ENCODE measurements around the gene ATAD3B. TPM values are rescaled to one million over a fixed set of nuclear protein-coding genes. Genes with fewer than 3 reads are reported as not detected.

ATAD3B gene
- total and polyA plus RNA-seq, 2 donors (not counting 3 experiments of a cell fraction or from before 2014, with no cell fraction given) = 20.5 to 48.2 TPM

GRCh38 chr1:1529321-1529720 is 57.8 kb downstream of the ATAD3B start:
- ChIA-PET POLR2A (no interaction called here), CTCF (no interaction called here)
- Histone ChIP-seq H3K9me1 (replicated peaks; ENCODE audit: control insufficient read depth, extremely low read depth, insufficient read depth, low read length) (no peaks in the 10 kb centered on the region), H3K27me3 (ENCODE audit: control insufficient read depth in 2 of 2, insufficient read depth in 2 of 2, low read length in 2 of 2) (no peaks in the 10 kb centered on the region), H3K9ac (replicated peaks; ENCODE audit: extremely low read depth, insufficient read depth, low read length) (no peak overlapping the region), H2AFZ (ENCODE audit: low read depth, low read length) (no peak overlapping the region), H3K79me2 (ENCODE audit: control insufficient read depth, insufficient read depth, low read length) (no peaks in the 10 kb centered on the region), H3K4me2 (ENCODE audit: insufficient read depth, low read length) (no peak overlapping the region), H3K4me3 (replicated peaks in 1 of 3; ENCODE audit: insufficient read depth in 1 of 3, low read depth in 1 of 3, low read length in 3 of 3) (no peak overlapping the region), H3K36me3 (ENCODE audit: control insufficient read depth in 2 of 2, extremely low read depth in 1 of 2, insufficient read depth in 2 of 2, low read length in 2 of 2) (peaks cover 7 to 20% of the 10 kb centered on the region in 2 experiments), H3K27ac (ENCODE audit: insufficient read depth, low read depth, low read length) (no peak overlapping the region), H3K4me1 (ENCODE audit: control insufficient read depth, extremely low read depth, insufficient read depth, low read length) (no peaks in the 10 kb centered on the region), H3K9me3 (replicated peaks; ENCODE audit: control insufficient read depth, insufficient read depth, low read length) (no peaks in the 10 kb centered on the region), H4K20me1 (replicated peaks; ENCODE audit: control insufficient read depth, extremely low read depth, insufficient read depth, low read length) (no peaks in the 10 kb centered on the region)
- no peak for FAIRE-seq
- dilution Hi-C loops (cut with MboI; ENCODE audit: extremely low pct_ligation_motif_present, low sequenced_read_pairs) = no loop called here
- no peak for TF ChIP-seq MAX (IDR thresholded peaks at IDR 0.05; ENCODE audit: insufficient read depth, insufficient read length)
- no peak for TF ChIP-seq CTCF (IDR thresholded peaks at IDR 0.05; ENCODE audit: extremely low read depth in 1 of 2, insufficient read depth in 1 of 2, low read depth in 1 of 2, low read length in 2 of 2)
- TF ChIP-seq GATA2 (IDR thresholded peaks at IDR 0.05; ENCODE audit: insufficient read depth, insufficient read length, low read depth, low read length) = no peak
- TF ChIP-seq JUN (IDR thresholded peaks at IDR 0.05; ENCODE audit: borderline replicate concordance, insufficient read depth, insufficient read length, low read depth) = no peak
- no peak for TF ChIP-seq EZH2 (IDR thresholded peaks at IDR 0.05; ENCODE audit: borderline replicate concordance, low read depth, low read length, severe bottlenecking)
- no peak for TF ChIP-seq MYC (IDR thresholded peaks at IDR 0.05; ENCODE audit: low read depth, low read length)
- no peak for TF ChIP-seq POLR2A (IDR thresholded peaks at IDR 0.05; ENCODE audit: low read depth, low read length)
- no TSS peak for BruUV-seq (replicated peaks)
- DNase-seq (ENCODE audit: low read depth, low spot score) = no peak
- intact Hi-C loops (cut with micrococcal nuclease) = no loop called here
